GM12878 (cell line): ENCODE measurements around the gene DCAF5. TPM values are rescaled to one million over a fixed set of nuclear protein-coding genes. Genes with fewer than 3 reads are reported as not detected.

Source experiments
- ATAC-seq: fragments of 200-7000 bp; cut with Tn5 transposase; 3 replicates; pipeline ENCODE4 v1.9.1; 2020; ENCODE audit warnings: mild to moderate bottlenecking, moderate library complexity
- BruUV-seq: library from RNA; stranded (reverse); fragments of 400-500 nt; replicated peaks from 2 replicates; lab custom pipeline; 2021; lab: Mats Ljungman, UMichigan
- CTCF ChIA-PET: fragments of 300-600 bp; sonication (Branson Sonifier 250); formaldehyde crosslinking; extraction: SDS; loops from one replicate; lab custom pipeline; 2021; ENCODE audit warnings: inconsistent platforms; lab: Yijun Ruan, JAX
- POLR2A ChIA-PET: fragments of 350-600 bp; formaldehyde crosslinking; extraction: SDS; loops from one replicate; lab custom pipeline; 2021; ENCODE audit warnings: inconsistent platforms; lab: Charles Lee
- RAD21 ChIA-PET: fragments of 300-600 bp; sonication (Branson Sonifier 250); formaldehyde crosslinking; loops from one replicate; lab custom pipeline; 2023; ENCODE audit warnings: antibody characterized with exemption; ENCODE audit not compliant: unreplicated experiment; lab: Charles Lee
- SMC1A ChIA-PET: fragments of 300-600 bp; sonication (Branson Sonifier 250); formaldehyde crosslinking; loops from one replicate; lab custom pipeline; 2023; ENCODE audit not compliant: unreplicated experiment, uncharacterized antibody; lab: Charles Lee
- DNase-seq: peaks from one replicate; pipeline ENCODE4 v3.0.0-alpha.2; 2011; ENCODE audit warnings: low read depth, low spot score
- FAIRE-seq: peaks from 3 replicates; lab custom pipeline; 2011; peaks lifted over from hg19 to GRCh38; lab: Jason Lieb, UNC
- H2AFZ ChIP-seq: 2 replicates; pipeline ENCODE4 v1.6.0; 2011; ENCODE audit warnings: low read depth, low read length, control low read depth; ENCODE audit not compliant: control insufficient read depth
- H3K27ac ChIP-seq: 2 replicates; pipeline ENCODE4 v1.5.1; 2011; ENCODE audit warnings: control low read depth; ENCODE audit not compliant: control insufficient read depth, insufficient read depth
- H3K27me3 ChIP-seq, 2 experiments: replicated peaks in 1 of 2; 2 replicates each; pipeline versions ENCODE4 v1.6.0 to v1.6.1; 2011; ENCODE audit warnings: low read length in 1 of 2; ENCODE audit not compliant: control insufficient read depth in 2 of 2, insufficient read depth in 2 of 2
- H3K36me3 ChIP-seq, 2 experiments: 2 replicates each; pipeline ENCODE4 v1.5.1; 2011; ENCODE audit warnings: low read length in 1 of 2; ENCODE audit not compliant: control insufficient read depth in 2 of 2, insufficient read depth in 2 of 2
- H3K4me1 ChIP-seq: 2 replicates; pipeline ENCODE4 v1.6.1; 2011; ENCODE audit warnings: mild to moderate bottlenecking, low read length, moderate library complexity, mixed read lengths; ENCODE audit not compliant: control insufficient read depth, insufficient read depth
- H3K4me2 ChIP-seq: 2 replicates; pipeline ENCODE4 v1.6.0; 2011; ENCODE audit warnings: control low read depth; ENCODE audit not compliant: control insufficient read depth, insufficient read depth
- H3K4me3 ChIP-seq: fragments of 200-600 bp; sonication (generic); 2 replicates; pipeline ENCODE4 v1.5.1; 2016
- H3K79me2 ChIP-seq: 2 replicates; pipeline ENCODE4 v1.6.0; 2011; ENCODE audit warnings: low read length; ENCODE audit not compliant: control insufficient read depth, insufficient read depth
- H3K9ac ChIP-seq: 2 replicates; pipeline ENCODE4 v1.8.0; 2011; ENCODE audit warnings: low read length, control low read depth, mixed read lengths; ENCODE audit not compliant: control insufficient read depth, insufficient read depth
- H3K9me3 ChIP-seq: replicated peaks from 3 replicates; pipeline ENCODE4 v1.5.1; 2011; ENCODE audit warnings: mild to moderate bottlenecking, low read length; ENCODE audit not compliant: control insufficient read depth, insufficient read depth
- H4K20me1 ChIP-seq: 2 replicates; pipeline ENCODE4 v1.6.0; 2011; ENCODE audit not compliant: control insufficient read depth, insufficient read depth
- EGR1 ChIP-seq, 2 experiments: IDR thresholded peaks; 1 replicate in 1 of 2; 2 replicates in 1 of 2; pipeline ENCODE4 v1.6.1; 2011 to 2012; ENCODE audit warnings: low read depth in 2 of 2, low read length in 2 of 2, borderline replicate concordance in 1 of 2, mild to moderate bottlenecking in 1 of 2, moderate library complexity in 1 of 2
- HSF1 ChIP-seq: fragments of 150-350 bp; IDR thresholded peaks from 2 replicates; pipeline ENCODE4 v1.6.1; 2014; ENCODE audit warnings: mild to moderate bottlenecking, low read depth, low read length
- IRF5 ChIP-seq: fragments of 450-650 bp; IDR thresholded peaks from 2 replicates; pipeline ENCODE4 v1.6.1; 2017; ENCODE audit warnings: borderline replicate concordance
- MEF2B ChIP-seq: fragments of 450-650 bp; IDR thresholded peaks from 2 replicates; pipeline ENCODE4 v1.6.1; 2018; ENCODE audit warnings: mild to moderate bottlenecking, moderate library complexity; ENCODE audit not compliant: partially characterized antibody, poor library complexity, severe bottlenecking
- NR2C1 ChIP-seq: fragments of 450-650 bp; IDR thresholded peaks from 2 replicates; pipeline ENCODE4 v1.6.1; 2017; ENCODE audit warnings: antibody characterized with exemption, mild to moderate bottlenecking, moderate library complexity
- SMC3 ChIP-seq: IDR thresholded peaks from 2 replicates; pipeline ENCODE4 v1.6.1; 2011; ENCODE audit warnings: low read length, improper control_type of control experiment, borderline replicate concordance
- STAT3 ChIP-seq: IDR thresholded peaks from 2 replicates; pipeline ENCODE4 v1.6.1; 2011; ENCODE audit warnings: low read depth, low read length, improper control_type of control experiment
- TBL1XR1 ChIP-seq: IDR thresholded peaks from 2 replicates; pipeline ENCODE4 v1.6.1; 2012; ENCODE audit warnings: low read depth, low read length, improper control_type of control experiment
- WGBS: methylation state at CpG from one replicate; pipeline ENCODE4 v1.1.6; 2016; ENCODE audit warnings: low lambda C conversion rate; ENCODE audit not compliant: insufficient replicate concordance, insufficient coverage; ENCODE audit errors: missing lambda C conversion rate; 5-methylcytosine and 5-hydroxymethylcytosine counted together
- in situ Hi-C: fragments of 300-500 bp; cut with MboI; formaldehyde crosslinking; loops from 9 replicates; pipeline ENCODE4 v1.14.3; 2018; ENCODE audit warnings: mixed read lengths
- intact Hi-C: fragments of 100-400 bp; cut with micrococcal nuclease; formaldehyde crosslinking; loops from one replicate; pipeline ENCODE4 v1.14.2; 2022; ENCODE audit not compliant: unreplicated experiment
- polyA plus RNA-seq, 11 experiments: library from polyadenylated mRNA; depleted of rRNA in 4 of 11; unstranded in 6 of 11; stranded (reverse) in 5 of 11; fragments of >200 nt; fragmentation: Nextera tagmentation in 4 of 11; fragmentation: Illumina TruSeq in 1 of 11; extraction: Ambion mirVana in 4 of 11; extraction: Trizol in 1 of 11; gene quantifications; 1 replicate in 1 of 11; 2 replicates in 10 of 11; pipeline versions ENCODE4 v1.2.1 to v1.2.3, GENCODE V29; 2011 to 2016; ENCODE audit warnings: inconsistent platforms in 2 of 11, missing spikeins in 2 of 11, low read depth in 1 of 11
- total RNA-seq, 4 experiments: library from RNA; depleted of rRNA in 3 of 4; stranded (reverse); fragments of >200 nt in 3 of 4; fragmentation: Illumina TruSeq in 1 of 4; extraction: Trizol in 1 of 4; gene quantifications; 2 replicates each; pipeline versions ENCODE4 v1.2.1 to v1.2.3, GENCODE V29; 2013 to 2021

Gene DCAF5
- total and polyA plus RNA-seq, 10 of the 15 experiments (the other 5 are each of a cell fraction or from before 2014, with no cell fraction given): 6.8 to 38.1 (median 19.1) TPM

GRCh38 chr14:69052181-69052601 lies 100.7 kb downstream of the DCAF5 start:
- 97% methylated on average over 4 of the region's 4 CpGs for WGBS
- Histone ChIP-seq H3K27me3 (no peaks in the 10 kb centered on the region), H3K4me2 (no peak overlapping the region), H3K9me3 (no peaks in the 10 kb centered on the region), H3K4me3 (no peak overlapping the region), H3K4me1 (no peaks in the 10 kb centered on the region), H3K27ac (no peak overlapping the region), H4K20me1 (no peaks in the 10 kb centered on the region), H2AFZ (no peak overlapping the region), H3K9ac (no peak overlapping the region), H3K79me2 (no peaks in the 10 kb centered on the region), H3K36me3 (peaks cover 13 to 15% of the 10 kb centered on the region in 2 experiments; a peak in 3 of 4 replicates)
- intact Hi-C loops: no loop called here
- DNase-seq: no peak
- TSS peak; percentile 45 for BruUV-seq
- ChIA-PET RAD21 (no interaction called here), CTCF (no interaction called here), SMC1A (no interaction called here), POLR2A (interaction anchor here (0.6 kb wide), 1 partner anchor 498 kb away, joined by 3 read pairs; no protein-coding TSS in a partner anchor)
- FAIRE-seq: no peak
- TF ChIP-seq STAT3: no peak
- TF ChIP-seq NR2C1: no peak
- no peak for TF ChIP-seq MEF2B
- no peak for TF ChIP-seq EGR1 (IDR thresholded peaks at IDR 0.05; ENCODE audit: borderline replicate concordance in 1 of 2, low read depth in 2 of 2, low read length in 2 of 2)
- in situ Hi-C loops: no loop called here
- ATAC-seq: no peak

GRCh38 chr14:69050240-69051184 lies 102.4 kb downstream of the DCAF5 start:
- POLR2A ChIA-PET: no interaction called here
- RAD21 ChIA-PET: no interaction called here
- 50% methylated on average over 6 of the region's 6 CpGs for WGBS
- Histone ChIP-seq H3K4me2 (no peak overlapping the region), H3K79me2 (no peaks in the 10 kb centered on the region), H2AFZ (no peak overlapping the region), H3K9ac (no peak overlapping the region), H3K27ac (no peak overlapping the region), H3K27me3 (no peaks in the 10 kb centered on the region), H4K20me1 (no peaks in the 10 kb centered on the region), H3K36me3 (peaks cover 13 to 15% of the 10 kb centered on the region in 2 experiments; a peak in 3 of 4 replicates), H3K9me3 (no peaks in the 10 kb centered on the region), H3K4me3 (no peak overlapping the region), H3K4me1 (no peaks in the 10 kb centered on the region)
- intact Hi-C loops: no loop called here
- TF ChIP-seq HSF1 (no peak), TBL1XR1 (no peak), SMC3 (no peak), IRF5 (no peak)
- in situ Hi-C loops: no loop called here
- ATAC-seq (no peak), FAIRE-seq (no peak), DNase-seq (no peak)
- CTCF ChIA-PET: interaction anchor here (0.8 to 1.0 kb wide), 2 partner anchors 33 to 139 kb away, joined by 3 to 4 read pairs; no protein-coding TSS in a partner anchor
- SMC1A ChIA-PET: interaction anchor here (1.1 kb wide), 1 partner anchor 11 kb away, joined by 3 read pairs; no protein-coding TSS in a partner anchor
- BruUV-seq: no TSS peak
